Gastroesophageal sphincter (tissue), 3 donors: ENCODE measurements around the gene TNFSF11.

ENCODE experiments used
- CTCF ChIP-seq, 4 experiments: fragments of 200-600 bp in 2 of 4; fragments of 450-650 bp in 2 of 4; sonication (generic) in 1 of 4; IDR thresholded peaks; one replicate each; pipeline ENCODE4 v1.5.1; 2017 to 2019; ENCODE audit warnings: antibody characterized with exemption in 4 of 4, mild to moderate bottlenecking in 2 of 4, moderate library complexity in 2 of 4
- EP300 ChIP-seq: sonication (generic); formaldehyde crosslinking; IDR thresholded peaks from one replicate; pipeline ENCODE4 v1.6.1; 2017; ENCODE audit warnings: antibody characterized with exemption, mild to moderate bottlenecking
- POLR2A ChIP-seq, 2 donors: fragments of 450-650 bp; IDR thresholded peaks; one replicate each; pipeline ENCODE4 v1.6.1; 2017; ENCODE audit warnings: antibody characterized with exemption in 2 of 2, mild to moderate bottlenecking in 2 of 2, moderate library complexity in 1 of 2

GRCh38 chr13:42548731-42549551, 25.0 kb upstream of the TNFSF11 start:
- TF ChIP-seq CTCF (IDR thresholded peaks at IDR 0.05) (no peak), POLR2A (IDR thresholded peaks at IDR 0.05) (no peak), EP300 (no peak)
